DMS 273 treated with DMSO at 0.1 percent for 48 hours (cell line): Measurements from ENCODE around the gene TIAM2.

Source experiments
- DNase-seq: peaks from one replicate; lab custom pipeline; 2025; lab: John Stamatoyannopoulos, UW

TIAM2 gene

DNA sequence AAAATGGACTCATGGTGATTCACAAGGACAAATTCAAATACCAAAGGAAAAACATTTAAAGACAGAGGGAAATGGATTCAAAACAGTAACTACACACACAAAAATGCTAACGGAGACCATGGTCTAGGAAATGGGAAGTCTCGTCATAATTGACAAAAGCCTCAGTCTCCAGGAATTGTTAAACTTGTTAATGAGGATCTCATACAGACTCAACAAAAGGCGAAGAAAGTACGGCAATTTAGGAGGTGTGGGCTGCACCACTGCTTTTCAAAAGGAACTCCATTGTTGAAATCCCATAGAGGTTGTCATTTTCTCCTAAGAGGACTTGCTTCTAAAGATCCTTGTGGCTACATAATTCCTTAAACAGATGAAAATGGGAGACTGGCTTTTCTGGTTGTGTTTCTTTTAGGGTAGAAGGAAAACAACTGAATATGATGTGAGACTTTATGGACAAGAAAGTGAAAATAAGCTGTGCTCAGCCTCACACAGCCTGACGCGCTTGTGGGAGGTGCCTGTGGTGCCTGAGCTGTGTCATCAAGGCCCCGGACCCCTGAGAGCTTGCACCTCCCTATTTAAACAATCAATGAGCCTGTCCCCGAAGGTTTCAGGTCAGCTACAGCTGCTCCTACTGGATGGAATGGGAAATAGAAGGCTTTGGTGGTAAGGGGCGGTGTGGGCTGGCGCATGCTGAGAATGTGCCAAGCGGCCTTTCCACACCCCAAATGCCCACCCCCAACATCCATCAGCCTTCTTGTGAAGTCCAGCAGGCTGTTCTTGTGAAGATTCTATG is 266.2 kb downstream of the TIAM2 start:
- no peak for DNase-seq

DNA sequence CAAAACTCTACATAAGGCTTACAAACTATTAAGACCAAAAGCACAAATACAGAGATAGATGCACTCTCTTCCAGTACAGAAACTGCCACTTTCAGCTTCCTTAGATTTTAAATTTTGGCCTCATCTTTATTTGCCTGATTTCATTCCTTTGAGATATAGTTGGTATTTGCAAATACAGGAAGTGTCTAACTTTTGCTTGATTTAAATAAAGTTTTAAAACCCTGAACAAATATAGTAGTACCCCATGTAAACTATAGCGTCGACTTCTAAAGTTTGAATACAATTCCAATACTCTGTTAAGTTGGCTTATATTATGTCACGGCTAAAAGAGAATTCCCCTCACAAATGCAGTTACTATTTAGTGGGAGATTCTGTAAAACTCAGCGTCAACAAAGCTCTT is 267.5 kb downstream of the TIAM2 start:
- no peak for DNase-seq

DNA sequence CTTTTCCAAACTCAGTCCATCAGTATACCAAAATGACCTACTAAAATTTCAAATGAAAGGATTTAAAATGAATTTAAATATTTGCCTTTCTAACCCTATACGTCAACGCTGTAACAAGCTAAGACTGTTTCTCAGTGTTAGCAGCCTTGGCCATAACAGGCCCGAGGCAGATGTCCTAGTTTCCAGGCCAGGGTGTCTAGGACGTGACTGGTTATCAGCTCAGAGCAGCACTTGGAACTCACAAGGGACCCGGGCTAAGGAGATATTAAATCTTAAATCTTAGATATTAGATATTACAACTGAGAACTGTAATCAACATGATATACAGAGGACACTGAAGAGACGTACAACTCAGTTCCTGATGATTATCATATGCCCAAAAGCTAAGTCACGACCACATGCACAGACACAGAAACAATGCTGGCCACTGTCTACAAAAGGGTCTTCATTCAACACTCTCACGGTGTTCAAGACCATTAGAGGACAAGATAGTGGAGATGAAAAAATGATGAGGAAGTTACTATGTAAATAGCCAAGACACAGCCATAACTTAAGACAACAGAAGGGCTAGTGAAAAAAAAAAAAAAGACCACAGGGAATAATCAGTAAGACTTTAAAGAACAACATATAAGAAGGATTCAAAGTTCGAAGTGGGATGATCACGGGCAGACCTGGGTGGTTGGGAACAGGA is 268.4 kb downstream of the TIAM2 start, which contains the start of gene CLDN20:
CLDN20 (plus strand) TSS at position 641 of the 691 bp plus-strand sequence. CDS start 11,707 bp downstream, outside the sequence.
- DNase-seq, result no peak

DNA sequence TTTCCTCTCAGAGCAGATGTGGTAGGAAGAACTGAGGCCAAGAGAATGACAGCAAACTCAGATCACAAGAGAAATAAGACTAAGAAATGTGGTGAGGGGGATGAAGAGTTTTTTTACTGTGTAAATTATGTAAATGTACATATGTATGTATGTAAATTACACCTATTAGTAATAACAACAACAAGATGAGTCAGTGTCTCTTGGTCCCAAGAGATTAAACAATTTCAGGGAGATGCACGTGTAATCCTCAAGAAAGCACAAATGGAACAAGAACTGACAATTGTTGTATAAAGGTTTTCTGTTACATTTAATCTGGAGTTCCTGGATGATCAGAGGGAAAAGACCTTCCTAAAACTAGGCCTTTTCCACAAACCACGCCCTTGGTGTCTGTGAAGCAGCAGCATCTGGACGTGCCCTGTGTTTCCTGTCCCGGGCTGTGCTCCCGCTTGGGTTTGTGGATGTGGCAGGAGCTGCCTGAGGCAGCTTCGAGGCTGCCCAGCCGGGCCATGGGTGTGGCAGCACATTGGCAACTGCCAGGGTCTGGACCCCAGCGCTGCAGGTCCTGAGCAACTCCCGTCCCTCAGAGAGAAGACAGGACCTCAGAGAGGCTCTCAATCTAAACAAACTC is 269.7 kb downstream of the TIAM2 start:
- DNase-seq, result no peak

DNA sequence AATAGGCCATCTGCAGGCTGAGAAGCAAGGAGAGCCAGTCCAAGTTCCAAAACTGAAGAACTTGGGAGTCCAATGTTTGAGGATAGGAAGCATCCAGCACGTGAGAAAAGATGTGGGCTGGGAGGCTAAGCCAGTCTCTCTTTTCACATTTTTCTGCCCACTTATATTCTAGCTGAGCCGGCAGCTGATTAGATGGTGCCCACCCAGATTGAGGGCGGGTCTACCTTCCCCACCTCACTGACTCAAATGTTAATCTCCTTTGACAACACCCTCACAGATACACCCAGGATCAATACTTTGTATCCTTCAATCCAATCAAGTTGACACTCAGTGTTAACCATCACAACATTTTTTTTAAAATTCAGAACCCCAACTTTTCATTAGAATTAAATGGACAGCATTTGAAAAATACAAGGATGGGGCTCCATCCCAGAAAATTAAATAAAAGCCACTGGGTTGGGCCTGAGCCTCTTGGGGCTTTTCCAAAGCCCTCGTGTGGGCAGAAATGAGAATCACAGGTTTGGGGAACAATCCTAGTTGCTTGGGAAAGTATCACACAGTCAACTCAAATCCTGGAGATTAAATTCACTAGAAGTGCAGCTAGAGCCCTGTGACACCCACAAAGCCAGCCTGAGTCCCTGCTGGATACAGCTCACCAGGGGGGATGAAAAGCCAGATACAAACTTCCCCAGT is 270.9 kb downstream of the TIAM2 start:
- DNase-seq, result no peak

DNA sequence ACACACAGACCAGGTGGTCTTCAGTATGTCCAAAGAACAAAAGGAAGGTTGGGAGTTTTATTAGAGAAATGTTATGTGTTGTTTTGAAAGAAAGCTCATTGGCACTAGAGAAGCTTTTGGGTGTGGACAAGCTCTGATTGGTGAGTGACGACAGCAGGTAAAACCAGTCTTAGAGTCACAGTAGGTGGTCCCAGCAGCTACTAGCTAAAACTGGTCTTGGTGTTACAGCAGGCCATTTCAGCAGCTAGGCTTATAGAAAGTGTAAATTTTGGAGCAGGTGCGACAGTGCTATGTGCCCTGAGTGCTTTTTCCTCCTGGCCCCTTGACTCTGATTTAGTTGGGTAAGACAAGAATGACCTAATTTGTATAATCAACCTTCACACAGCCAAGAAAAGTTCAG is 272.3 kb downstream of the TIAM2 start:
- DNase-seq, result no peak

DNA sequence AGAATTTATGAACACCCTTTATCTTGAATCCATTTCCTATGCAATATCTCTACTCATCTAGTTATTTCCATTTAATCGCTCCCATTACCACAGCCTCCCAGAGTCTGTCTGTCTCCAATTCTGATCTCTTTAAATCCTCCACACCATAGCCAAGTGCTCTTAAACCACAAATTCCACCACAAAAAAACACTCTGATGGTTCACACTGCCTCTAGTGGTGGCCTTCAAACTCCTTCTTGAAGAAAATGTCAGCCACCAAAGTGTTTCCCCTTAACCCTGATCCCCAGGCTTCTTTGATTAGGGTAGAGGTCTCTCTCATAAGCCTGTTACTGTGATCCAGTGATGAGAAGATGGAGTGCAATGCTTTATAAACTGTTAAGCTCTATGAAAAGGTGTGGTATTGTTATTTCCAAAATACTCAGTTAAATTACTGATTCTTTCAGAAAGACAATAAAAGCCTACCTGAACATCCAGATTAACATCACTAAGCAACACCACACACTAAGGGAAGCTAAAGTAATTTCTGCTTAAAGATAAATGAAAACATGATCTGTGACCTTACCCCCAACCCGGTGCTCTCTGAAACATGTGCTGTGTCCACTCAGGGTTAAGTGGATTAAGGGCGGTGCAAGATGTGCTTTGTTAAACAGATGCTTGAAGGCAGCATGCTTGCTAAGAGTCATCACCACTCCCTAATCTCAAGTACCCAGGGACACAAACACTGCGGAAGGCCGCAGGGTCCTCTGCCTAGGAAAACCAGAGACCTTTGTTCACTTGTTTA is 273.2 kb downstream of the TIAM2 start:
- peak; percentile 4 for DNase-seq

DNA sequence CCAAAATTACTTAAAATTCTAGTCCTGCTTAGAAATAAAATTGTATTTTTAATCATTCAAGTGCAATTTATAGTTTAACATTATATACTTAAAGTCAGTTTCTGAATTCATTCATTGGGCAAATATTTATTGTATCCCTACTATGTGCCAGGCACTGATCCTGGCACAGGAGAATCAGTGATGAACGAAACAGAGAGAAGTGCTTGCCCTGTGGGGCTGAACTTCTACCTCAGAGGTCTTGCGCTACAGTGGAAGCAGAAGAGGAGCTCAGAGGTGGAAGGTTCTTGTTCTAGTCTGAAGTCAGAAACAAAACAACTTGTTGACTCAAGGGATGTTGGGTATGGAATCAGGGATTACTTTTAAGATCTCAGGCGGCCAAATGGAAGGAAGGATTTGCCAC is 274.6 kb downstream of the TIAM2 start:
- no peak for DNase-seq

DNA sequence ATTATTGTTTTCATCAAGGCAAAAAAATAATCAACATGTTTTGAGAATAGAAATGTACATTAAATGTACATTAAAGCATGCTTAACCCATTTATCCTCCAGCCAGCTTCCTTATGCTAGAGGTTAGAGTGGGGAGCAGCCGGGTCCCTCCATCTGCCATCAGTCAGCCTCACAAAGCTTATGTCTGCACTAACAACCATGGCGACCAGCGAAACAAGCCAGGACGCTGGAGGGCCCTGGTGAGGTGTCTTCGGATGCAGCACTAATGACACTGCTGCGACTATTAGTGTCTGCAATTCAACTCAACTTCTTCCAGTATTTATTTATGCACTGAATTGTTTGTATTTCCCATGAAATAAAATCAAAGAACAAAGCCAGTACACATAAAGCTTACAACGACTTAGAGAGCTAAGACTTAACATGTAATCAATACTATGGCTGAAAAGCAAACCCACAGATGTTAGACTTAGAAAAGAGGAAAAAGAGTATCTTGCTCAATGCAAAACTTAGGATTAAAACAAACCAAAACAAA is 275.5 kb downstream of the TIAM2 start:
- DNase-seq, result no peak

DNA sequence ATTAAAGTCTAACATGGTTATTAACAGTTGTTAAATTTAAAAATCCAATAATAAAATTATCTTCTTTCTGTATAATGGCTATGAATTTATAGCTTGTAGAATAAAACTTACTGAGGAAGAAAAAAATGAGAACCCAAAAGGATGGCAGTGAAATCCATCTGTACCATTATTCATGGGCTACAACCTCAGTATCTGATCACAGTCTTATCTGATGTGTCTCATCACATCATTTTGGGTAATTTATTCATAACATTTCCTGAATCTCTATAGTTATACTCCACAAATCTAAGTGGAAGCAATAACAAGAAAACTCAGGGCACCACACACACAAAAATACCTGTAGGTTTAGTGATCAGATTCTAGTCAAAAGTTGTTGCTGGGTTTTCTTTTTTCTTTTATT is 276.0 kb downstream of the TIAM2 start:
- DNase-seq, result no peak

DNA sequence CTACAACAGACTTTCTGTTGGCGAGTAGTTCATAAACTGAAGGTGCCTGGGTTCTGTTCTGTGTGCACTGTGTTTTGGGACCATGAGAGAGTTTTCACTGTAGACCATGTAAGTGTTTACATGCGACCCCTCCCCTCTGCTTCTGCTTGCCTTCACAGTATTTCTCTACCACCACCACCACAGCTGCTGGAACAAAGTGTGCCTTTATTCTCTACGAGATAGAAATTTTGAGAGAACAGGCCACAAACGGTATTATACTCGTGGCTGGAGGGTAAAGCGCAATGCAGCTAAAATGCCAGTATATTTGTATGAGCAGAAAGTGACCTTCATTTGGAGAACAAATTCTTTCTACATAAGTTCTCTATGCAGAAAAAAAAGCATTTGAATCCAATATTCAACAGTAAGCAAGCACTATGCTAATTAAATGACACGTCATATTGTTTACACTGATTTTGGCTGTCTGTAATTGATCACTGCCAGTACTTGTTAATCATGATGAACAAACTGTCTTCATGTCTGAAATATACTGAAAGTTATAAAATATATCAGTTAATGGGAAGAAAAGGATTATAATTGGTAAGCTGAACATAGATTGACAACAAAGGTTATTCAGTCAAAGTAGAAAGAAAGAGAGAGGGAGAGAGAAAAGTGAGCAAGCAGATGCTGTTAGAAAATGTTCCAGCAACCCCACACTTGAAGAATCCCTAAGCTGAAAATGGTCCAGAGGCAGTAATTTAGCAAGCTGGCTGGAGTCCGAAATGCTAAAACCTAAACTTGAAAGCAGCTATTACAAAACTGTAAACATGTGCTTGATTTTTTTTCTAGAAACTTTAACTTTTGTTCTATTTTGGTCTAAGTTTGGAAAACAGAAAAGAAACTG is 277.5 kb downstream of the TIAM2 start:
- DNase-seq, result no peak

DNA sequence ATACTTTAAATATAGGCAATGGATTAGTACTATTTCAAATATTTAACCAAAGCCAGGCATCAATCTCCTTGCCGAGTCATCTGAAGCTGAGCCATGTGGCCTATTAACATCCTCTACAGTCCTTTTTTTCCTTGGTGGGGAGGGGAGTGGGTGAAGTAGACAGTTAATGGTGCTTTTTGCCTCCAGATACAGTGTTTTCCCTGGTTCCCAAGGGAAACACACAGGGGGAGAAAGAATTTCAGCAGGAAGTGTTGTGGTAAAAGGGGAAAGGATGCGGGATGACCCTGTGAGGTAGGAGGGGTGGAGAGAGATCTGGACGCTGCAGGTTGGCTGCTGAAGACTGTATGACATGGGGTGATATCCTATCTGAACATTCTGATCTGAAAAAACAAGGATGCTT is 278.3 kb downstream of the TIAM2 start:
- no peak for DNase-seq

DNA sequence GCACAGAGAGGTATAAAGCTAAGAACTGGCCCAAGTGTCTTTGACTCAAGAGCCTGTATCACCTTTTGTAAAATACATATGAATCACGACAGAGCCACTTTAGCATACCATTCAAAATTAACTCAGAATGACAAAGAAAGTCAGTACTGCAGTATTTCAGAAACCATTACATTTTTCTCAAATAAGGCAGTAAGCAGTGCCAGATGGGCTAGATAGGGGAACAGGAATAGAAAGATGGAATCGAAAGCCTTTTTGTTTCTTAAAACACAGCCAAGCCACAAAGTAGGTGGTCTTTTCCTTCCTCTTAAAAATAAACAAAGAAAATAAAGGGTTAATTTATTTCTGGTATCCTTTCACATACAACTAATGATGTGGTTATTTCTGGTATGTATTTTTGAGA is 279.0 kb downstream of the TIAM2 start:
- DNase-seq, result no peak

DNA sequence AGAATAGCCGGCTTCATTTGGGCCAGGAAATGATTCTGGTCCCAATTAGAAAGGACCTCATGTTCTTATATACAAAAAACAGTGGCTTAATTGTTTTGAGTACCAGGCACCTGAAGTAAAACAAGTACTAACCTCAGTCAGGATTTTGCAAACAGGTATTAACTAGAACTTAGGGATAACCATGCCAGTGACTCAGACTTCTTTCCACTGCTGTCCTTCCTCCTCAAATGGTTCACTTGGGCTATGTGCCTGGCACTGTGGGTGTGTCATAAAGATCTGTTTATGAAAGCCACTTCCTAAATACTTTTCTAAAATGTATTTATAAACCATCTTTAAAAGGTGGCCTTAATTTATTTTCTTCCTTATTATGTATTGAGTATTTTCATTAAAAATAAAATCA is 279.4 kb downstream of the TIAM2 start:
- no peak for DNase-seq

DNA sequence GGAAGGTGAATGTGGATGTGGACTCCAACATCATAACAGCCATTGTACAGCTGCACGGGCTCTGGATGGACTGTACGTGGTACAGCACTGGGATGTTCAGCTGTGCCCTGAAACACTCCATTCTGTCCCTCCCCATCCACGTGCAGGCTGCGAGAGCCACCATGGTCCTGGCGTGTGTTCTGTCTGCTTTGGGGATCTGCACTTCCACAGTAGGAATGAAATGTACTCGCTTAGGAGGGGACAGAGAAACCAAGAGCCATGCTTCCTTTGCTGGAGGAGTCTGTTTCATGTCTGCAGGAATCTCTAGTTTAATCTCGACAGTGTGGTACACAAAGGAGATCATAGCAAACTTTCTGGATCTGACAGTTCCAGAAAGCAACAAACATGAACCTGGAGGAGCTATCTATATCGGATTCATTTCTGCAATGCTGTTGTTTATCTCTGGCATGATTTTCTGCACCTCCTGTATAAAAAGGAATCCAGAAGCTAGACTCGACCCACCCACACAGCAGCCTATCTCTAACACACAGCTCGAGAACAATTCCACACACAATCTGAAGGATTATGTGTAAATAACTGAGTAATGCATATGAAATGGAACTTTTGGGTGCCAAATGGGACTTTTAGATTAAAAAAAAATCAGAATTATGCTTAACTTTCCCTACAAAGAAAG is 280.8 kb downstream of the TIAM2 start:
- no peak for DNase-seq

DNA sequence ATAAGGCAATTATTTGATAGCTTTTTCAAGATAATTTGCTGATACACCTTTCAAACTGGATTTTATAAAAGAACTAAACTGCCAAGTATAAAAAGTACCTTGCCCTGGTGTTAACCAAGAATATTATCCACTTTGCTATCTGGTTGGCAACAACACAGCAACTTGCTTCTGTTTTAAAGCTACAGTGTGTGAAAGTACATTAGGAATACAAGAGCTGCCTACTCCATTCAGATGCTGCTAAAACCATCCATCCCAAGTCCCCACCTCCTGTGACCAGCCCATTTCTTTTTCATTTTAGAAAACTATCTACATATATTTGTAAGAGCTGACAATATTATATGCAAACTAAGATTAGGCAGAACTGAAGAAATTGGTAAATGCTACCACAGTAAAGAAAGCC is 281.5 kb downstream of the TIAM2 start:
- no peak for DNase-seq

DNA sequence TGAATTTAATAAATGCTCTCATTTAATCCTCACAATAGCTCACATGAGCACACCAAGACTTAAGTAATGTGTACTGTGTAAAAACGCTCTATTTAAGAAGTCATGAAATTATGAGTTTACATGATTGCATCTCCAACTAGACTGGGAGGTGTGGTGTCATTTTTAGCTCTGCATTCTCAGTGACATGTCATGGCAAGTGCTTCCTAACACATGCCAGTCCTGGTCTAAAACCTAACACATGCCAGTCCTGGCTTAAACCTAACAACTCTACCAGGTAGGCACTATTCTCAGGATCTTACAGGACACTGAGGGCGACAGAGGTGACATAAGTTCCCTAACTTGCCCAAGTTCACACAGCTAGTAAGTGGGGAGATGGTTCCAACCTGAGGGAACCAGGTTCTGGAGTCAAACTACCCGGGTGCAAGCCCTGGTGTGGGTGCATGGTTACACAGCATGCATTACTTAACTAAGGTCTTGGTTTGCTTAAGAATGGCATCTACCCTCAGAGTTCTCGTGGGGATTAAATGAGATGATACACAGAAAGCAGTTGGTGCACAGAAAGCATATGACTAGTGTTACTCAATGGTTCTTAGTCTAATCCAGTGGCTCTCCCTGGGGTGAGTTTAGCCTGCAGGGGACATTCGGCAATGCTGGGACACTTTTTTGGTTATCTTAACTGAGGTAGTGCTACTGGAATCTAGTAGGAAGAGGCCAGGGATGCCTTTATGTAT is 283.4 kb downstream of the TIAM2 start:
- DNase-seq, result no peak

DNA sequence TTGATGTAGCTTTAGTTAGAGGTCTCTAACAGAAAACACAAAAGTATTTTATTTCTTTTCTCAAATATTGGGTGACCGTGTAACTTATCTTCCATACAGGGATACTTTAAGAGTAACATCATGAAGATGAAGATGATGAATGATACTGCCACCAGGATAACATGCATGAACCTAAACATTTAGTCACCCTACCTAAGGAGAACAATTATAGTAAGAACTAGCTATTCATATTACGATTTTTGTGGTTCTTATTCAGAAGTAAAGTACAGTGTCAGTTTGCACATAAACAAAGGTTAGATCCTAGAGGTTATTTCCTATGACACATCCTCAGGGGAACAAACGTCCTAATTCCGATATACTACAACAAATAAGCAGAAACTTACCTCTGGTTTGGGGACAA is 289.7 kb downstream of the TIAM2 start:
- DNase-seq, result no peak

DNA sequence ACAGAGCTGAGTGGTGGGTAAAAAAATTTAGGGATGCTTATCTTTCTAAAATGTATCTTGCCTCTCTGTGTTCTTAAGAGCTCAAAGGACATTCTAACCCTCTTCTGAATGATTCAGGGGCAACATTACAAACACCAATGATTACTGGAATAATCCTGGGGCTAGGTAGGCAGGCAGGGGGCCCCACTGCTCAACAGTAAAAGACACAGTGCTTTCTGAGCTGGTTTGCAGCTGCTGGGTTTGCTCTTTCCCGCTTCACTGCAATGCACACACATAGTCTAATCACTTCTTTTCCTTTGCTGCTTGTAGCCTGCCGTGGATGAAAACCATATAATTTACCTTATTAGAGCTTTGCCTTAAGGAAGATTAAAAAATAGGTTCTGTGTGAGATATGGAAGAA is 292.6 kb downstream of the TIAM2 start:
- DNase-seq, result no peak
